K562 (cell line): ENCODE data around the gene ENOX2. TPM values are rescaled to one million over a fixed set of nuclear protein-coding genes. Genes with fewer than 3 reads are reported as not detected.

ENCODE experiments used
- BRD4 ChIP-seq: fragments of 200-600 bp; sonication (generic); IDR thresholded peaks from 2 replicates; pipeline ENCODE4 v1.6.1; 2017; ENCODE audit warnings: inconsistent platforms
- FOXP1 ChIP-seq: sonication (generic); formaldehyde crosslinking; IDR thresholded peaks from 2 replicates; pipeline ENCODE4 v1.8.0; 2022; ENCODE audit warnings: mild to moderate bottlenecking, missing genetic modification reagents
- GTF2A2 ChIP-seq: IDR thresholded peaks from 2 replicates; pipeline ENCODE4 v1.6.1; 2016; ENCODE audit warnings: mild to moderate bottlenecking, missing genetic modification characterization, missing compliant biosample characterization
- HBP1 ChIP-seq: fragments of 450-650 bp; formaldehyde crosslinking; IDR thresholded peaks from 2 replicates; pipeline ENCODE4 v1.4.0; 2022; ENCODE audit warnings: missing genetic modification characterization
- HMGXB4 ChIP-seq: sonication (generic); formaldehyde crosslinking; IDR thresholded peaks from 2 replicates; pipeline ENCODE4 v1.8.1; 2023; ENCODE audit warnings: mild to moderate bottlenecking, missing genetic modification reagents
- MCM3 ChIP-seq: fragments of 450-650 bp; IDR thresholded peaks from 2 replicates; pipeline ENCODE4 v1.6.1; 2016
- RBM15 ChIP-seq: fragments of 200-400 bp; formaldehyde crosslinking; IDR thresholded peaks from 2 replicates; pipeline ENCODE4 v1.6.1; 2018; ENCODE audit warnings: mild to moderate bottlenecking, low read length, moderate library complexity; ENCODE audit not compliant: insufficient read depth
- RBM22 ChIP-seq: fragments of 200-400 bp; formaldehyde crosslinking; IDR thresholded peaks from 2 replicates; pipeline ENCODE4 v1.6.1; 2018; ENCODE audit warnings: low read length, low read depth; ENCODE audit not compliant: poor library complexity, severe bottlenecking
- SIRT6 ChIP-seq: IDR thresholded peaks from one replicate; pipeline ENCODE4 v1.6.1; 2012; ENCODE audit warnings: low read depth, mild to moderate bottlenecking, control low read depth, inconsistent platforms, low read length, moderate library complexity
- SMAD1 ChIP-seq: fragments of 150-350 bp; IDR thresholded peaks from 2 replicates; pipeline ENCODE4 v1.6.1; 2014; ENCODE audit warnings: low read length, low read depth; ENCODE audit not compliant: partially characterized antibody
- STAG1 ChIP-seq: sonication (generic); formaldehyde crosslinking; IDR thresholded peaks from 2 replicates; pipeline ENCODE4 v1.5.0; 2020; ENCODE audit warnings: missing genetic modification reagents, borderline replicate concordance
- STAT6 ChIP-seq: sonication (generic); formaldehyde crosslinking; IDR thresholded peaks from 2 replicates; pipeline ENCODE4 v1.8.1; 2023; ENCODE audit warnings: mild to moderate bottlenecking, missing genetic modification reagents
- TAF15 ChIP-seq: fragments of 200-400 bp; formaldehyde crosslinking; IDR thresholded peaks from 2 replicates; pipeline ENCODE4 v1.6.1; 2017; ENCODE audit warnings: mild to moderate bottlenecking, low read depth, low read length, moderate library complexity
- TCF15 ChIP-seq: fragments of 250-450 bp; sonication (Bioruptor Pico); IDR thresholded peaks from 2 replicates; pipeline ENCODE4 v1.8.0; 2022; ENCODE audit warnings: moderate library complexity, mild to moderate bottlenecking, inconsistent platforms
- TSC22D4 ChIP-seq: fragments of 450-650 bp; IDR thresholded peaks from 2 replicates; pipeline ENCODE4 v1.6.1; 2016; ENCODE audit warnings: missing genetic modification characterization, missing biosample characterization, control low read depth
- ZBTB1 ChIP-seq: sonication (generic); formaldehyde crosslinking; IDR thresholded peaks from 2 replicates; pipeline ENCODE4 v1.8.1; 2023; ENCODE audit warnings: missing genetic modification reagents, low read depth, mild to moderate bottlenecking, borderline replicate concordance
- ZNF263 ChIP-seq: sonication (generic); formaldehyde crosslinking; IDR thresholded peaks from 2 replicates; pipeline ENCODE4 v1.8.0; 2022; ENCODE audit warnings: mild to moderate bottlenecking, missing genetic modification reagents, borderline replicate concordance
- ZNF398 ChIP-seq: fragments of 250-450 bp; sonication (Bioruptor Pico); IDR thresholded peaks from 2 replicates; pipeline ENCODE4 v1.8.0; 2021; ENCODE audit warnings: moderate library complexity, mild to moderate bottlenecking, inconsistent platforms
- ZNF717 ChIP-seq: fragments of 250-450 bp; sonication (Bioruptor Pico); IDR thresholded peaks from 2 replicates; pipeline ENCODE4 v1.5.0; 2021
- ZNF79 ChIP-seq: fragments of 250-450 bp; sonication (Bioruptor Pico); IDR thresholded peaks from 2 replicates; pipeline ENCODE4 v1.4.0; 2020; ENCODE audit warnings: low read depth, mild to moderate bottlenecking, moderate library complexity
- polyA plus RNA-seq, 8 experiments: library from polyadenylated mRNA; depleted of rRNA in 4 of 8; stranded (reverse) in 5 of 8; unstranded in 3 of 8; fragments of >200 nt; fragmentation: Nextera tagmentation in 2 of 8; fragmentation: Illumina TruSeq in 1 of 8; extraction: Ambion mirVana in 2 of 8; extraction: Trizol in 1 of 8; gene quantifications; 2 replicates each; pipeline versions ENCODE4 v1.2.1 to v1.2.3, GENCODE V29; 2011 to 2014; ENCODE audit warnings: inconsistent platforms in 1 of 8, missing spikeins in 1 of 8
- total RNA-seq, 7 experiments: library from RNA; depleted of rRNA in 6 of 7; stranded (reverse); fragments of >200 nt in 6 of 7; fragmentation: Illumina TruSeq in 2 of 7; extraction: Trizol in 2 of 7; gene quantifications; 2 replicates each; pipeline versions ENCODE4 v1.2.1 to v1.2.3, GENCODE V29; 2011 to 2021; ENCODE audit warnings: low replicate concordance in 1 of 7

ENOX2 gene
- total and polyA plus RNA-seq, 9 of the 15 experiments (the other 6 are each of a cell fraction or from before 2014, with no cell fraction given): 6.1 to 24.0 (median 13.8) TPM

- TF ChIP-seq SMAD1 (no peak), ZBTB1 (no peak), SIRT6 (no peak), GTF2A2 (tag) (no peak), TCF15 (CRISPR knock-in tag) (no peak), STAT6 (no peak), FOXP1 (CRISPR knock-in tag) (no peak), ZNF79 (CRISPR knock-in tag) (no peak), MCM3 (no peak), RBM15 (no peak), ZNF398 (CRISPR knock-in tag) (no peak), BRD4 (no peak), TAF15 (no peak), STAG1 (CRISPR knock-in tag) (no peak), ZNF717 (CRISPR knock-in tag) (no peak), ZNF263 (CRISPR knock-in tag) (no peak; the same call in 1 of the 2 replicates), RBM22 (no peak), HBP1 (CRISPR knock-in tag) (no peak), TSC22D4 (tag) (no peak), HMGXB4 (CRISPR knock-in tag) (no peak)
Measured at GRCh38 chrX:130952266-130953043, 49.4 kb upstream of the ENOX2 start (continued).
